Astrocyte (in vitro differentiated cells and primary cell): Measurements from ENCODE around the gene CHST9. TPM values are rescaled to one million over a fixed set of nuclear protein-coding genes. Genes with fewer than 3 reads are reported as not detected.

Experiments used
- DNase-seq: peaks from one replicate; pipeline ENCODE4 v3.0.0-alpha.2; 2010; ENCODE audit warnings: low read depth
- FAIRE-seq: peaks from 2 replicates; lab custom pipeline; 2011; peaks lifted over from hg19 to GRCh38; lab: Jason Lieb, UNC
- H2AFZ ChIP-seq: 2 replicates; pipeline ENCODE4 v1.6.0; 2012; ENCODE audit warnings: low read depth, low read length, inconsistent platforms
- H3K27ac ChIP-seq: 2 replicates; pipeline ENCODE4 v1.5.1; 2011; ENCODE audit warnings: low read depth, low read length, inconsistent platforms
- H3K27me3 ChIP-seq: 2 replicates; pipeline ENCODE4 v1.6.0; 2011; ENCODE audit warnings: low read length, inconsistent platforms; ENCODE audit not compliant: insufficient read depth
- H3K36me3 ChIP-seq: 2 replicates; pipeline ENCODE4 v1.5.1; 2011; ENCODE audit warnings: low read length, inconsistent platforms; ENCODE audit not compliant: insufficient read depth
- H3K4me1 ChIP-seq: 2 replicates; pipeline ENCODE4 v1.5.1; 2011; ENCODE audit warnings: low read length, inconsistent platforms; ENCODE audit not compliant: insufficient read depth
- H3K4me2 ChIP-seq: 2 replicates; pipeline ENCODE4 v1.6.0; 2012; ENCODE audit warnings: low read length, inconsistent platforms
- H3K4me3 ChIP-seq: 2 replicates; pipeline ENCODE4 v1.5.1; 2011; ENCODE audit warnings: low read depth, mild to moderate bottlenecking, low read length, inconsistent platforms; ENCODE audit not compliant: insufficient read depth
- H3K79me2 ChIP-seq: 2 replicates; pipeline ENCODE4 v1.6.0; 2012; ENCODE audit warnings: mild to moderate bottlenecking, low read length, inconsistent platforms; ENCODE audit not compliant: insufficient read depth
- H3K9ac ChIP-seq: 2 replicates; pipeline ENCODE4 v1.6.0; 2012; ENCODE audit warnings: mild to moderate bottlenecking, low read length, inconsistent platforms
- H3K9me3 ChIP-seq: 2 replicates; pipeline ENCODE4 v1.5.1; 2012; ENCODE audit warnings: low read depth, mild to moderate bottlenecking, low read length, inconsistent platforms; ENCODE audit not compliant: insufficient read depth
- H4K20me1 ChIP-seq: 2 replicates; pipeline ENCODE4 v1.6.0; 2012; ENCODE audit warnings: low read length, inconsistent platforms; ENCODE audit not compliant: insufficient read depth
- H3K27ac Mint-ChIP-seq: one replicate; pipeline ENCODE4 v1.8.0; 2021; ENCODE audit warnings: mild to moderate bottlenecking, mixed read lengths; ENCODE audit not compliant: unreplicated experiment
- H3K27me3 Mint-ChIP-seq: one replicate; pipeline ENCODE4 v1.8.0; 2021; ENCODE audit warnings: low read depth, mixed read lengths; ENCODE audit not compliant: unreplicated experiment
- H3K36me3 Mint-ChIP-seq: one replicate; pipeline ENCODE4 v1.8.0; 2021; ENCODE audit warnings: low read depth, mixed read lengths; ENCODE audit not compliant: unreplicated experiment
- H3K4me1 Mint-ChIP-seq: one replicate; pipeline ENCODE4 v1.8.0; 2021; ENCODE audit warnings: low read depth, mixed read lengths; ENCODE audit not compliant: unreplicated experiment
- H3K4me3 Mint-ChIP-seq: one replicate; pipeline ENCODE4 v1.8.0; 2021; ENCODE audit warnings: mild to moderate bottlenecking, moderate library complexity, mixed read lengths; ENCODE audit not compliant: unreplicated experiment
- H3K9me3 Mint-ChIP-seq: one replicate; pipeline ENCODE4 v1.8.0; 2021; ENCODE audit warnings: mild to moderate bottlenecking, mixed read lengths; ENCODE audit not compliant: unreplicated experiment
- EZH2 ChIP-seq: IDR thresholded peaks from 2 replicates; pipeline ENCODE4 v1.6.1; 2012; ENCODE audit warnings: mild to moderate bottlenecking, low read length, inconsistent platforms; ENCODE audit not compliant: insufficient read depth
- total RNA-seq: library from RNA; stranded (reverse); gene quantifications from 2 replicates; pipeline ENCODE4 v1.2.1, GENCODE V29; 2021
- TF ChIP-seq, protein P1 (sequence below): IDR thresholded peaks from 2 replicates; pipeline ENCODE4 v1.5.1; 2011; ENCODE audit warnings: low read depth, mild to moderate bottlenecking, inconsistent platforms, low read length, moderate library complexity; ENCODE audit not compliant: insufficient read depth

Gene CHST9
- total RNA-seq, 1 donor from 2014 or later = 1.3 TPM

DNA sequence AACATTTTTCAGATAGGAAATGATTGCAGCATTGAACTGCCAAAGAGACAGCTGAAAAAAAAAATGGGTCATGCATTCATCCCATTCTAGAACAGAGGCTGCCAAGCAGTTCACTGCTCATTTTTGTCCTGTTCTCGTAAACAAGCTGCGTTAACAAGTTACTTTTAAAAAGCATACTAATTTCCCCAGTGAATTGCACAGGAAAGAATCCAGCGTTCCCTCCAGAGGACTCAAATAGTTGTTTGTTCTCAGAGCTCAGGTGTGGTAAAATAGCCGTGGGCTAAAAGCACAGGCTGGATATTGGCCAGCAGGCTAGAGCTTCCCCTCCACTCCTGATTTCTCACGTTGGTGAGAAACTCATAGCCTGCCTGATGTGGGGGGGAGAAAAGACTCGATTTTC is 243.5 kb downstream of the CHST9 start:
- H3K4me3 Mint-ChIP-seq = no peak overlapping the region
- no peaks in the 10 kb centered on the region for H3K9me3 Mint-ChIP-seq
- Histone ChIP-seq H3K4me3 (no peak overlapping the region), H2AFZ (no peak overlapping the region), H3K4me1 (no peaks in the 10 kb centered on the region), H3K4me2 (no peak overlapping the region), H3K27me3 (no peaks in the 10 kb centered on the region), H3K79me2 (no peaks in the 10 kb centered on the region), H3K9me3 (no peaks in the 10 kb centered on the region), H4K20me1 (no peaks in the 10 kb centered on the region), H3K9ac (no peak overlapping the region), H3K27ac (no peak overlapping the region), H3K36me3 (no peaks in the 10 kb centered on the region)
- no peak overlapping the region for H3K27ac Mint-ChIP-seq
- H3K36me3 Mint-ChIP-seq = no peaks in the 10 kb centered on the region
- DNase-seq = no peak
- H3K4me1 Mint-ChIP-seq = peaks cover 2% of the 10 kb centered on the region
- H3K27me3 Mint-ChIP-seq = no peaks in the 10 kb centered on the region
- TF ChIP-seq, protein P1, sequence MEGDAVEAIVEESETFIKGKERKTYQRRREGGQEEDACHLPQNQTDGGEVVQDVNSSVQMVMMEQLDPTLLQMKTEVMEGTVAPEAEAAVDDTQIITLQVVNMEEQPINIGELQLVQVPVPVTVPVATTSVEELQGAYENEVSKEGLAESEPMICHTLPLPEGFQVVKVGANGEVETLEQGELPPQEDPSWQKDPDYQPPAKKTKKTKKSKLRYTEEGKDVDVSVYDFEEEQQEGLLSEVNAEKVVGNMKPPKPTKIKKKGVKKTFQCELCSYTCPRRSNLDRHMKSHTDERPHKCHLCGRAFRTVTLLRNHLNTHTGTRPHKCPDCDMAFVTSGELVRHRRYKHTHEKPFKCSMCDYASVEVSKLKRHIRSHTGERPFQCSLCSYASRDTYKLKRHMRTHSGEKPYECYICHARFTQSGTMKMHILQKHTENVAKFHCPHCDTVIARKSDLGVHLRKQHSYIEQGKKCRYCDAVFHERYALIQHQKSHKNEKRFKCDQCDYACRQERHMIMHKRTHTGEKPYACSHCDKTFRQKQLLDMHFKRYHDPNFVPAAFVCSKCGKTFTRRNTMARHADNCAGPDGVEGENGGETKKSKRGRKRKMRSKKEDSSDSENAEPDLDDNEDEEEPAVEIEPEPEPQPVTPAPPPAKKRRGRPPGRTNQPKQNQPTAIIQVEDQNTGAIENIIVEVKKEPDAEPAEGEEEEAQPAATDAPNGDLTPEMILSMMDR = no peak
- TF ChIP-seq EZH2 = no peak
- FAIRE-seq = no peak

DNA sequence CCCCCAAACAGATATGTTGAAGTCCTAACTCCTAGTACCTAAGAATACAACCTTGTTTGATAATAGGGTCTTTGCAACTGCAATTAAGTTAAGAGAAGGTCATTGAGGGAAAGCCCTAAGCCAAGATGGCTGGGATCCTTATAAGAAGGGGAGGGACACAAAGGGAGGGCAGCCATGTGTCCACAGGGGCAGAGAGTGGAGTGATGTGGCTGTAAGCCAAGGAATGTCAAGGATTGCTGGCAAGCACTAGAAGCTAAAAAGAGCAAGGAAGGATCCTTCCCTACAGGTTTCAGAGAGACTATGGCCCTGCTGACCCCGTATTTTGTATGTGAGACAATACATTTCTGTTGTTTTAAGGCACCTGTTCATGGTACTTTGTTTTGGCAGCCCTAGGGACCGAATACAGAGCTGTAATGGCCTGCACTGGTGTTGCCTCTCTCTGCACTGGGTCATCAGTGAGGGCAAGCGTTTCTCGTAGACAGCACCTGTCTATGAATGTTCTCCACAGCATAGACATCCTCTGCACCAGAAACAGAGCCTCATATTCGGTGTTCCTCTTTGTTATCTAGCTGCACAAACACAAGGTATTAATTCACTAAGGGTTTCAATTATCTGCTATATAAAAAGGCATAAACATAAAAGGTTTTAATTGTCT is 244.2 kb downstream of the CHST9 start:
- FAIRE-seq (no peak), DNase-seq (no peak)
- H2AFZ ChIP-seq = no peak overlapping the region
- H3K36me3 Mint-ChIP-seq = no peaks in the 10 kb centered on the region
- H3K27ac ChIP-seq = no peak overlapping the region
- H3K9me3 ChIP-seq = no peaks in the 10 kb centered on the region
- H3K4me3 Mint-ChIP-seq = no peak overlapping the region
- TF ChIP-seq, protein P1 = no peak
- TF ChIP-seq EZH2 = no peak
- no peaks in the 10 kb centered on the region for H3K27me3 Mint-ChIP-seq
- H3K4me1 ChIP-seq = no peaks in the 10 kb centered on the region
- no peaks in the 10 kb centered on the region for H3K79me2 ChIP-seq
- peaks cover 2% of the 10 kb centered on the region for H3K4me1 Mint-ChIP-seq
- no peak overlapping the region for H3K9ac ChIP-seq
- H3K4me3 ChIP-seq = no peak overlapping the region
- no peaks in the 10 kb centered on the region for H4K20me1 ChIP-seq
- H3K27me3 ChIP-seq = no peaks in the 10 kb centered on the region
- H3K4me2 ChIP-seq = no peak overlapping the region
- no peak overlapping the region for H3K27ac Mint-ChIP-seq
- H3K9me3 Mint-ChIP-seq = no peaks in the 10 kb centered on the region
- no peaks in the 10 kb centered on the region for H3K36me3 ChIP-seq

DNA sequence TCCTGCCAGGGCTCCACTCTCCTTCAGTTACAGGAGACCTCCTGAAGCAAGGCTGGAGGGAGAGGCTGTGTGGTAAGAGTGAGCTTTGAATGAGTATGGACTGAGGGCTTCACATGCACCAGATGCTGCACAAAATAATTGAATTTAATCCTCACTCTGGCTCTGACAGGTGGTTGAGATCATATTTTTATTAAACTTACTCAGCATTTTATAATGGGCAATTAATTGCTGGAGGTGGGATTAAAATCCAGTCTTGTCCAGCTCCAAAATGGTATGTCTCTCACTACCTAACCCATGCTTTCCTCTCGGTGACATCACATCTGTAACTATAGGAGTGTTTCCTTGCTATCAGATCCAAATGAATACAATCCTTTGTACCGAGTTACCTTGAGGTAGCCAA is 253.4 kb downstream of the CHST9 start:
- DNase-seq (no peak), FAIRE-seq (no peak)
- H3K36me3 Mint-ChIP-seq = no peaks in the 10 kb centered on the region
- H3K4me1 ChIP-seq = no peaks in the 10 kb centered on the region
- H3K4me3 ChIP-seq = no peak overlapping the region
- H3K27ac ChIP-seq = no peak overlapping the region
- no peaks in the 10 kb centered on the region for H3K9me3 ChIP-seq
- H3K27ac Mint-ChIP-seq = no peak overlapping the region
- no peaks in the 10 kb centered on the region for H4K20me1 ChIP-seq
- no peaks in the 10 kb centered on the region for H3K79me2 ChIP-seq
- H3K27me3 Mint-ChIP-seq = no peaks in the 10 kb centered on the region
- peaks cover 3% of the 10 kb centered on the region for H3K9me3 Mint-ChIP-seq
- no peaks in the 10 kb centered on the region for H3K36me3 ChIP-seq
- no peaks in the 10 kb centered on the region for H3K27me3 ChIP-seq
- H3K9ac ChIP-seq = no peak overlapping the region
- peaks cover 2% of the 10 kb centered on the region for H3K4me1 Mint-ChIP-seq
- no peak overlapping the region for H3K4me3 Mint-ChIP-seq
- H3K4me2 ChIP-seq = no peak overlapping the region
- no peak overlapping the region for H2AFZ ChIP-seq
- TF ChIP-seq, protein P1 = no peak
- TF ChIP-seq EZH2 = no peak
